Amygdala (tissue), 56 donors: Measurements from ENCODE around the gene KRR1.
"Not testable (repeated sequence)": the region's sequence is repeated elsewhere in the genome, so short reads cannot be mapped to it uniquely, and the experiment has no call there.

ENCODE experiments used
- DNase-seq, 56 donors: peaks; one replicate each; lab custom pipeline; 2025; lab: John Stamatoyannopoulos, UW

Gene KRR1

DNA sequence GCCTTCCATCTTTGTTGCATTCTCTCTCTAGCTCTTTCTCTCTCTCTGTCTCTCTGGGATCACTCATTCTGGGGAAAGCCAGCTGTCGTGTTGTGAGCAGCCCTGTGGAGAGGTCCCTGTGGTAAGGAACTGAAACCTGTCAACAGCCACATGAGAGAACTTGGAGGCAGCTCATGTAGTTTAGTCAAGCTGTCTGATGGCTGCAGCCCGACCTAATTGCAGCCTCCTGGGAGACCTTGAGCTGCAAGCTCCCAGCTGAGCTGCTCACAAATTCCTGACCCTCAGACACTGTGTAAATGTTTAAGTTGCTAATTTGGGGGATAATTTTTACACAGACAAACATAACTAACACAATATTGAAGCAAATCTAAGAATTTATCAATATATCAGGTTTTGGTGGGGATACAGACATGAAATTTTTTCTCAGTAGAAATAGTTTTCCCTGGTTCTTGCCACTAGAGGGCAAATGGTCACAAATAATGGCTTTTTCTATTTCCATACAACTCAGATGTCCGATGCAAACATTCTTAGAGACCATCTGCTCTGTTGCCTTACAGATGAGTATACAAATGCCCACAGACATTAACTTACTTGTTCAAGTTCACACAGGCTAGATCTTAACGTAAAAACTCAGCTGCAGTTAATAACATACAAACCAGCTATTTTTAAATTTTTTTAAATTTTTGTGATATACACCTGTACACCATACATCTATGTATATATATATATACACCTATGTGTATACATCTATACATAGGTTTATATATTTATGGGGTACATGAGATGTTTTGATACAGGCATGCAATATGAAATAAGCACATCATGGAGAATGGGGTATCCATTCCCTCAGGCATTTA lies 15.5 kb upstream of the KRR1 start:
- peak in 4 of 56 donors; percentile 1 to 5 (median 2) for DNase-seq

GRCh38 chr12:75525263-75525662 lies 13.9 kb upstream of the KRR1 start:
- no peak for DNase-seq

GRCh38 chr12:75522124-75522523 lies 10.7 kb upstream of the KRR1 start:
- DNase-seq: not testable (repeated sequence)

GRCh38 chr12:75521224-75521623 lies 9.8 kb upstream of the KRR1 start:
- DNase-seq: not testable (repeated sequence)

- DNase-seq: no peak
These were observed 1.8 kb downstream of the KRR1 start for GRCh38 chr12:75509621-75510020.

- no peak for DNase-seq
These were observed 3.2 kb downstream of the KRR1 start for GRCh38 chr12:75508159-75508558.

- no peak for DNase-seq
These were observed 4.3 kb downstream of the KRR1 start for GRCh38 chr12:75507086-75507485.

DNA sequence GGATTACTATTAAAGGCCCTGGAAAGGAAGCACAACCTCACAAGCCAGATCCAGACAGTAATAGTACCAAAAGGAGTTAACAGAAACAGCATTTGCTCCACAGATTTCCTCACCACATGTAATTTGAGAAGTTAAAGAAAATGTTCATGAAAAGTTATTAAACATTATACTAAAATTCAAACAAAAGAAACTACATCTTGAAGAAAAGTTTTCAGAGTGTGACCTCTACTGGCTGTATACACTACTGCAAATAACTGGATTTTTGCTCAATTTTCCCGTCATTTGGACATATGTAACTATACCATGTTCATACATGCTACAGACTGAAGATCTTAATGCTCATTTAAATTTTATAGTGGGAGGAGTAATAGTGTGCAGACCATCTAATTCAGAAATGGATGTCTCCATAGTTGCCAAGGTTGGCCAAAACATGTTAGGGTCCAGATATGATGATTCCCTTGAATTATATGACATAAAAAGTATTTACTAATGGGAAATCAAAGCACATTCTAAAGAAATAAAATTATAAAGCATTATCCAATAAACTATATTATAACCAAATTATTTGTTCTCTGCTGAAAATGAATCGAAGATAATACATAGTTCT lies 5.6 kb downstream of the KRR1 start:
- no peak for DNase-seq

DNA sequence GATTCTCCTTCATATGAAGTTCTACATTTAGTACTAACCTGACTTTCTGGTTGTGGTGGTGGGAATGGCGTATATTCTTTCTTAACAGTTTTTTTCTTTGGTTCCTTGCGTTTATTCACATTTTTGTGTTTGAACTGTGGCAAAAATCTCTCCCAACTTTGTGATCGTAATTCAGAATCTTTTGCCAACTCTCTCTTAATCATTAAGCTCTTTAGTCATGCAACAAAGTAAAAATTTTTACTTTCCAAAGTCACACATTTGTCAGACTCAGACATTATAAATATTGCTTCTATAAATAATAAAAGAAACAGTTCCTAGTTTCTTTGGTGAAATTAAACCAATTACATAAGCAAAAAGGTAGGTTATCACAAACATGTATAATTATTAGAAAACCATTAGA lies 7.5 kb downstream of the KRR1 start:
- no peak for DNase-seq

DNA sequence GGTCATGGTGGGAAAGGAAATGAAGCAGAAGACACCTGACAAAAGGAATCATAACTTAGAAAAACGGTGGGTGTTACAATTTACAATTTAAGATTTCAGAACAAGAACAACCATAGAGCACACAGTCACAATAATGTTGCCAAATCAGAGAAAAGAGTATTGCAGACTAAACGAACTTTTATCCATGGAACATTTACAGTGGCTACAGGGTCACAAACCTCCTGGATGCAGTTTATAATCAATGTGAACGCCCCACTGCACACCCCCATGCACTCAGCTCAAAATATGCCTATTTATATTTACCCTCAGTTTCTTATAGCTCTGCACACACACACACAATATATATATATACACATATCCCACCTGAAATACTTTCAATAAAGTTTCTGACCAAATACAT lies 8.0 kb downstream of the KRR1 start:
- no peak for DNase-seq

GRCh38 chr12:75491169-75491568 lies 20.2 kb downstream of the KRR1 start:
- no peak for DNase-seq

GRCh38 chr12:75489613-75490210 lies 21.7 kb downstream of the KRR1 start:
- no peak for DNase-seq

DNA sequence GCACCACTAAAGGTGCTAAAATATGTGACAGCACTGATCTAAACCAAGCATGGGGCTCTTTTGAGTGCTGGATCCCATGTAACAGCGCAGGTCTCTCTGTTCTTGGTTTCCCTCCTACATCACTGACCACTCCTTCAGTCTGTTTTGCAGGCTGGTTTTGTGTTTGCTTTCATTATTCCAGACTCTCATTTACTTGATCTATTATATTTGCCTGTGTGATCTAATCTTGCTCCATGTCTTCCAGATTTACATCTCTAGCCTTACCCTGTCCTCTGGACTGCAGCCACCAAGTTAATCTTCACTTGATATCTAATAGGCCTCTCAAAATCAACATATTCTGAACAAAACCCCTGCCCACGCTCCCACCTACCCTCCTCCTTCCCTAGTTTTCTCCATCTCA lies 22.2 kb downstream of the KRR1 start:
- no peak for DNase-seq

DNA sequence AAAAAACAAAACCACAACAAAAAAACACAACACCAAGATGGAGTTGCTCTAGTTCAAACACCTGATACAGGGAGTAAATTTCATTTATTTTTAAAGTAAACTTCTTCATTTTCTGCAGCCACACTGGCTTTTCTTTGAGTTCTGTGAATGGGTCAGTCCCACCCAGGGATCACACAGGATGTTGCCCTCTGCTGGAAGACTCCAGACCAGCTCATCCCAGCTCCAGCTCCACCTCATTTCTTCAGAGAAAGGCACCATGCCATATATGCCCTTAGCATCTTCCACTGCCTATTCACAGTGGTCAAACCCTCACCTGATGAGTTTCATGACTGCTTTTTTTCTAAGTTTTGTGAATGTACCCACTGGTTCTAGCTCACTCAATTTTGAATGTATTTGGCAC lies 22.9 kb downstream of the KRR1 start:
- DNase-seq: peak in 3 of 56 donors; percentile 1 to 20 (median 2)

DNA sequence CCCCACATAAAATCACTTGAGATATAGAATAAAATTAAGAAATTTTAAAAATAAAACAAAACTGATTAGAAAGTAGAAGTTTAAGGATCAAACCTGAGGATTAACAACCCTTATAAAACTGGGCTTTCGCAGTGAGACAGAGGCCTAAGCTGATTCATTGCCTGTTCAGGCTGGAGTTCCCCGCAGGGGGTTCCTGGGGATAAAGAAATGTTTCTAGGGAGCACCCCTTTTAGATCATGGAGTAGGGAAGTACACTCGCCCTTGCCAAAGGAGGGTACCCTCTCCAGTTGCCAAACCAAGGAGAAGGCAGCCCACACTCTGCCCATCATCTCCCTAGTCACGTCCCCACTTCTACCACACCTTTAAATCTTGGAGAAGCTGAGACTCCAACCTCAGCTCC lies 24.1 kb downstream of the KRR1 start:
- DNase-seq: no peak

DNA sequence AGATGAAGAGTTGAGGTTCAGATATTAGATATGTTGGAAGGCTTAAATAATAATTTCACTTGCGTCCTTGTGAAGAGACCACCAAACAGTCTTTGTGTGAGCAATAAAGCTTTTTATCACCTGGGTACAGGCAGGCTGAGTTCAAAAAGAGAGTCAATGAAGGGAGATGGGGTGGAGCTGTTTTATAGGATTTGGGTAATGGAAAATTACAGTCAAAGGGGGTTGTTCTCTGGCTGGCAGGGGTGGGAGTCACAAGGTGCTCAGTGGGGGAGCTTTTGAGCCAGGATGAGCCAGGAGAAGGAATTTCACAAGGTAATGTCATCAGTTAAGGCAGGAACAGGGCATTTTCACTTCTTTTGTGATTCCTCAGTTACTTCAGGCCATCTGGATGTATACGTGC lies 27.0 kb downstream of the KRR1 start:
- DNase-seq: not testable (repeated sequence)

- no peak for DNase-seq
These were observed 28.0 kb downstream of the KRR1 start for GRCh38 chr12:75483431-75483830.

GRCh38 chr12:75482646-75483045 lies 28.8 kb downstream of the KRR1 start:
- no peak for DNase-seq

GRCh38 chr12:75481774-75482173 lies 29.6 kb downstream of the KRR1 start:
- DNase-seq: no peak

DNA sequence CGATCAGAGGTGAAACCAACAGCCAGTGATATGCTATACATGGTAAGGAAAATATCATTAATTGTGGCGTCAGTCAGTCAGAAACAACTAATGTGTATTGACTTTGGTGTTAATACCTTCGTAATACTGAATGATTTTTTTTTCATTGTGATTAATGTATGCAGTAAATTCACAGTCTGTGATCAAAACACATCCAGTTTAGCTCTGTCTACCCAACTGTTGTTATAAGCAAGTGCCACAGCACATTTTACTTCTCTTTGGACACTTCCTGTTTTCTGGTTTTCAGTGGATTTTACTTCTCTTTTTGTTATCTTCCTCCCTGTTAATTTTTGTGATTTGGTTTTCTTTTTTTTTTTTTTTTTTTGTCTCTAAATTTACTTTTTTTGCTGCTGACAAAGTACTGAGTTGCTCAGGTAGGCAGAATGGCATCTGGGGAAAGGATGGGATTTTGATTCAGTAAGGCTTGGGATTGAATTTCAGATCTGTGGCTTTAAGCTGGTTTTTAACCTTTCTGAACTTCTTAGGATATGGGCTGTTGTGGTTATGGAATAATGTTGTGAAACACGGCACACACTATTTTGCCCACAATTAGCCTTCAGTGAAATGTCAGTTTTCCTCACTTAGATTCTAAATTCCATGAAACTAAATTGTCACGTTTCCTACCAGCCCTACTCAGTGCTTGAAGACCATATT lies 30.2 kb downstream of the KRR1 start:
- DNase-seq: no peak

DNA sequence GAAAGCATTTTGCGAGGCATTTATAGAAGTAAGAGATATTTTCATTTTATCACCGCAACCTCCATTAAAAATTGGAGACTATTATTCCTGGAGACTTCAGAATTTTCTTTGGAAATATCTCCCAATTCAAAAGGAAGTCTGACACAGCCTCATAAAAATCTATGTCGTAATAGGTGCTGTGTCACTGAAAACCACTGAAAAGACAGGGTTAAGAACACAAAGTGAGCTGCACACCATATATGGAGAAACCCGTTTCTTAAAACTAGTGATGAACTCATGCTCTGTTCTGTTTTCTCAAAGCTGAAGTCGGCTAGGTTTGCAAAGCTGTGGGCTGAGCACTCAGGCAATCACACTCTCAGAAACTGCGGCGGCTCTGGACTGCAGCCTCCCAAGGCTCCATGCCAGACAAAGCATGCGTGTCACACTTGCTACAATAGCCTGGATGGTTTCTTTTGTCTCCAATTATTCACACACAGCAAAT lies 30.9 kb downstream of the KRR1 start, which contains the start of gene GLIPR1:
GLIPR1 (plus strand) TSS at position 287 of the 481 bp plus-strand sequence; CDS start at position 413, 126 bp downstream.
- peak in 38 of 56 donors; percentile 2 to 69 (median 32) for DNase-seq
